ENCODE results near the gene ARSI.

Gene ARSI

DNA sequence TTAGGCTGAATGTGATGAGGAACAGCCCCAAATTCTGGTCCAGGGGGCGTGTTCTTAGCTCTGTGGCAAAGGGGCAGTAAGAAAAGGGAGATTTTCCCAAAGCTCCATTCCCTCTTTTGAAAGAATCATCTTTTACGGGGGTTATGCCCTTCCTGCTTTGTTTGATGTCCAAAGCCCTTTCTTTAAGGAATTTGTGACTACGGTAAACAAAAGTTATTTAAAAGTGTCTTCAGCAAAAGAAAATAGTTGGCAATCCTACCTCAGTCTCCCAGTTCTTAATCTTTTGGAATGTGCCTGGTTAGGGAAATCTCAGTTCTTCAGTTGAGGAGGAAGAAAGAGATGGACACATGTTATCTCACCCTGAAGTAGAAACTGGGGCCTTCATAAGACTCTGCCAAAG is 24.4 kb upstream of the ARSI start:
- H3K36me3 ChIP-seq, result no peaks in the 10 kb centered on the region
- no peaks in the 10 kb centered on the region for H3K9me3 ChIP-seq
- H3K27ac ChIP-seq, result no peak overlapping the region
- H3K4me1 ChIP-seq (ENCODE audit: control insufficient read depth in 1 of 2, insufficient read depth in 1 of 2, low read depth in 1 of 2, low read length in 1 of 2), result peaks cover 6 to 9% of the 10 kb centered on the region in 2 experiments
- no peaks in the 10 kb centered on the region for H3K27me3 ChIP-seq
- TF ChIP-seq, protein P1, sequence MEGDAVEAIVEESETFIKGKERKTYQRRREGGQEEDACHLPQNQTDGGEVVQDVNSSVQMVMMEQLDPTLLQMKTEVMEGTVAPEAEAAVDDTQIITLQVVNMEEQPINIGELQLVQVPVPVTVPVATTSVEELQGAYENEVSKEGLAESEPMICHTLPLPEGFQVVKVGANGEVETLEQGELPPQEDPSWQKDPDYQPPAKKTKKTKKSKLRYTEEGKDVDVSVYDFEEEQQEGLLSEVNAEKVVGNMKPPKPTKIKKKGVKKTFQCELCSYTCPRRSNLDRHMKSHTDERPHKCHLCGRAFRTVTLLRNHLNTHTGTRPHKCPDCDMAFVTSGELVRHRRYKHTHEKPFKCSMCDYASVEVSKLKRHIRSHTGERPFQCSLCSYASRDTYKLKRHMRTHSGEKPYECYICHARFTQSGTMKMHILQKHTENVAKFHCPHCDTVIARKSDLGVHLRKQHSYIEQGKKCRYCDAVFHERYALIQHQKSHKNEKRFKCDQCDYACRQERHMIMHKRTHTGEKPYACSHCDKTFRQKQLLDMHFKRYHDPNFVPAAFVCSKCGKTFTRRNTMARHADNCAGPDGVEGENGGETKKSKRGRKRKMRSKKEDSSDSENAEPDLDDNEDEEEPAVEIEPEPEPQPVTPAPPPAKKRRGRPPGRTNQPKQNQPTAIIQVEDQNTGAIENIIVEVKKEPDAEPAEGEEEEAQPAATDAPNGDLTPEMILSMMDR (IDR thresholded peaks at IDR 0.05), result no peak
- no peak overlapping the region for H3K4me3 ChIP-seq (ENCODE audit: low read depth in 1 of 2, low read length in 1 of 2)

DNA sequence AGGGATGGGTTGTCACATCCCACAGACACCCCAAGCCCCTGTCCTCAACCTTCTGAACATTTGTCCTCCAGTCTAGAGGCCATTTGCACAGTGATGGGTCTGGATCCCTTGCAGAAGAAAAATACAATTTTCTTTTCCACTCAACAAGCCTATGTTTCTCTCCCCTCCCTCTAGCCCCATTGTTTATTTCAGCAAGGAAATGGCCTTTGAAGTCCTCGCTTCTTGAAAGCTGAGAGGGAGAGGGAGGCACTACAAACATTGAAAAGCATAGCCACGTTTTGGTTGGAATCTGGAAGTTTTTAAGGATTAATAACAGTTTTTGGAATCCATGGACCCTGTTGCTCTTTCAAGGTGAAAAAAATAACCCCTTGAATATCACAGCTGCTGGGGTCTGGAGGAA is 24.0 kb upstream of the ARSI start:
- Histone ChIP-seq H3K4me3 (ENCODE audit: low read depth in 1 of 2, low read length in 1 of 2) (no peak overlapping the region), H3K9me3 (no peaks in the 10 kb centered on the region), H3K36me3 (no peaks in the 10 kb centered on the region), H3K27me3 (no peaks in the 10 kb centered on the region), H3K4me1 (ENCODE audit: control insufficient read depth in 1 of 2, insufficient read depth in 1 of 2, low read depth in 1 of 2, low read length in 1 of 2) (peaks cover 6 to 9% of the 10 kb centered on the region in 2 experiments), H3K27ac (no peak overlapping the region)
- TF ChIP-seq, protein P1 (IDR thresholded peaks at IDR 0.05), result no peak

DNA sequence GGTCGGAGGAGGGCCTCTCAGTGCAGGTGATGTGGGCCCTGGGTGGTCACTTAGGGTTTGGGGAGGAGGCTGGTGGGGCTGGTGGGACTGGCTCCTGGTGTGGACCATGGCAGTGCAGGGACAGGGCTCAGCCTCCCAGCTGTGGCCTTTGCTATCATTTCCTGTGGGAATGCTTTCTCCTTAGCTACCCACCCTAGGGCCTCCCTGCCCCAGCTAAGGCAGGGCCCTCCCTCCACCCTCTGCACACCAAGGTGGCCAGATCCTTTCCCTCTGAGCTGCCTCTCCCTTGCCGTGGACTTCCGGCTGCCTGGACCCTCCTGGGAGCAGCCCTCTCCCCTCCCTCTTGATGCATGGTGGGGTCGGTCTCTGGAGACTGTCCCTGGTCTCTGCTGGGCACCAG is 22.7 kb upstream of the ARSI start:
- Histone ChIP-seq H3K27ac (no peak overlapping the region), H3K36me3 (no peaks in the 10 kb centered on the region), H3K4me1 (ENCODE audit: control insufficient read depth in 1 of 2, insufficient read depth in 1 of 2, low read depth in 1 of 2, low read length in 1 of 2) (peaks cover 6 to 9% of the 10 kb centered on the region in 2 experiments), H3K4me3 (ENCODE audit: low read depth in 1 of 2, low read length in 1 of 2) (no peak overlapping the region), H3K27me3 (no peaks in the 10 kb centered on the region), H3K9me3 (no peaks in the 10 kb centered on the region)
- TF ChIP-seq, protein P1 (IDR thresholded peaks at IDR 0.05), result no peak

DNA sequence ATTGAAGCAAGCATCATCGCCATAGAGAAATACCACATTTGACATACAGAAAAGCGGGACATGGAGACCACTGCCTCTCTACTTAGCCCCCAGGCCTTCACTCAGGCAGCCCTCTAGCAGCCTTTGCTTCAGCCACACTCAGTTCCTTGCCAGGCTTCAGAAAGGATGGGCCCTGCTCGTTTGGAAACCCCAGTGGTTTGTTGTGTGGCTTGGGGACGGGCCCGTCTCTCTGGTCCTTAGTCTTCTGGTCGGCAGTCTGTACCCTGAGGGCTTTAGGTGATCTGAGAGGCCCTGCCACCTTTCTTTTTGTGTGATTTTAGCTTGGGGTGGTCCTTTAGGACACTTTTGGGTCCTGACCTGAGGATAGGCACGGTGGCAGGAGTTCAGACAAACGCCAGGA is 21.1 kb upstream of the ARSI start:
- Histone ChIP-seq H3K27ac (no peak overlapping the region), H3K9me3 (no peaks in the 10 kb centered on the region), H3K36me3 (no peaks in the 10 kb centered on the region), H3K27me3 (no peaks in the 10 kb centered on the region), H3K4me1 (ENCODE audit: control insufficient read depth in 1 of 2, insufficient read depth in 1 of 2, low read depth in 1 of 2, low read length in 1 of 2) (peaks cover 5 to 6% of the 10 kb centered on the region in 2 experiments), H3K4me3 (ENCODE audit: low read depth in 1 of 2, low read length in 1 of 2) (no peak overlapping the region)
- TF ChIP-seq, protein P1 (IDR thresholded peaks at IDR 0.05), result no peak

DNA sequence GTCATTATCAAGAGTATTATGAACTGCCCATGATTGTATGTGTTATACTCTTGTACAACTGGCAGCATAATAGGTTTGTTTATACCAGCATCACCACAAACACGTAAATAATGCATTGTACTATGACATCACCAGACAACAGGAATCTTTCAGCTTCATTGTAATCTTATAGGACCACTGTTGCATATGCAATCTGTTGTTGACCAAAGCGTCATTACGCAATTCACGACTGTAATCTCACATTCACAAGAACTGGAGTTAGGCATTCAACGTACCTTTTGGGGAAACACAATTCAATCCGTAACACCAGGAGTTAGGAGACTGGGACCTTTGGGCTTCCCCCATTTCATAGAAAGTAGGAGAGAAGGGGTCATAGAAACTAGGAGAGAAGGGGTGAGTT is 20.4 kb upstream of the ARSI start:
- H3K27me3 ChIP-seq, result no peaks in the 10 kb centered on the region
- no peak overlapping the region for H3K27ac ChIP-seq
- no peak overlapping the region for H3K4me3 ChIP-seq (ENCODE audit: low read depth in 1 of 2, low read length in 1 of 2)

More for the DNA sequence above, 20.4 kb upstream of the ARSI start:
- no peaks in the 10 kb centered on the region for H3K9me3 ChIP-seq
- no peaks in the 10 kb centered on the region for H3K4me1 ChIP-seq (ENCODE audit: control insufficient read depth in 1 of 2, insufficient read depth in 1 of 2, low read depth in 1 of 2, low read length in 1 of 2)
- TF ChIP-seq, protein P1 (IDR thresholded peaks at IDR 0.05), result no peak
- H3K36me3 ChIP-seq, result no peaks in the 10 kb centered on the region
